HG03460 (cell line): Measurements from ENCODE around the gene ZBTB33.

ENCODE experiments used
- ATAC-seq: cut with Tn5 transposase; IDR thresholded peaks from one replicate; pipeline ENCODE4 v1.9.1; 2021; ENCODE audit not compliant: unreplicated experiment

ZBTB33 gene

GRCh38 chrX:120262859-120263708 is 12.5 kb downstream of the ZBTB33 start:
- ATAC-seq: peak; percentile 61

- no peak for ATAC-seq
These were observed 13.7 kb downstream of the ZBTB33 start for GRCh38 chrX:120264341-120264740.

- ATAC-seq: no peak
These were observed 18.9 kb downstream of the ZBTB33 start for GRCh38 chrX:120269373-120270035.

DNA sequence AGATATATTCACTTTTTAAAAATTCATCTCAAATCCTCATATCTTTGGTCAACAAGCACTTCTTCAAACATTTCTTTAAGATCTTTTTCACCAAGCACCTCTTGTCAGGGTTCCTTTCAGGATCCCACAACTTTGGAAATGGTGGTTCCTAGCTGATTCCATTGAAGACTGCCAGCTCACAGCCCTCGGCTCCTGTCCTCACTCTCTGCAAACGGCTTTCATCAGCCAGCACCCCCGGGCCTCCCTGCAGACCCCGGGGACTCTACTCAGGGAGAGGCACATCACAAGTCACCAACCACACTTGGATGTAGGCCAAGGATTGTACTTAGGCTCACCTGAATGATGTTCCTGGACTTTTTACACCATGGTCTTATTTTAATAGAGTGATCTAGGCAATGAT is 20.0 kb downstream of the ZBTB33 start:
- ATAC-seq: no peak

GRCh38 chrX:120271218-120271617 is 20.6 kb downstream of the ZBTB33 start:
- no peak for ATAC-seq

- no peak for ATAC-seq
These were observed 23.5 kb downstream of the ZBTB33 start for GRCh38 chrX:120274145-120274544.

GRCh38 chrX:120274958-120275357 is 24.3 kb downstream of the ZBTB33 start:
- ATAC-seq: no peak

DNA sequence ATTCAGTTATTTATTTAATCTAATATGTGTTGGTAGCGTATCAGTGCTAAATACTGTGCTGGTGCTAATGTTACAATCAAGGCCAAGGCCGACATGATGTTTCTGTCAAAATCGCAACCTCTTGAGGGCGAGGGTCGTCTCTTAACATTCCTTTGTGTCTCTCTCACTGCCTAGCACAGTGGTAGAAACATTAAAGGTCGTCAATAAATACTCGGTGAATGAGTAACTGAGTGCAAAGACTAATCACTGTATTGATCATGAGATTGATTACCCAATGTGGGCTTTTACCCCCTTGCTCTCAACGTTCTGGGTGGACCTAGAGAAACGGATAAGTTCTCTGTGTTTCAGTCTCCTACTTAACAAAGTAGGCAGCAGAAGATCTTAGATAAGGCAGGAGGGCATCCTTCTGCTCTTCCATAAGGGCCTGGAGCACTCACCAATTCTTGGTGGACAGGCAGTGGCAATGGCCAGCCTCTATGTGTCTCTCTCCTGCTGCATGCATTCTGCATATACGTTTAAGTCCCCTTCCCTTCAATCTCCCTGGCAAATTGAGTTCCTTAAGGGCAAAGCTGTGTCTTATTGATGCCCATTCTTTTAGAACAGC is 30.5 kb downstream of the ZBTB33 start:
- no peak for ATAC-seq

GRCh38 chrX:120281761-120282160 is 31.1 kb downstream of the ZBTB33 start:
- ATAC-seq: no peak

DNA sequence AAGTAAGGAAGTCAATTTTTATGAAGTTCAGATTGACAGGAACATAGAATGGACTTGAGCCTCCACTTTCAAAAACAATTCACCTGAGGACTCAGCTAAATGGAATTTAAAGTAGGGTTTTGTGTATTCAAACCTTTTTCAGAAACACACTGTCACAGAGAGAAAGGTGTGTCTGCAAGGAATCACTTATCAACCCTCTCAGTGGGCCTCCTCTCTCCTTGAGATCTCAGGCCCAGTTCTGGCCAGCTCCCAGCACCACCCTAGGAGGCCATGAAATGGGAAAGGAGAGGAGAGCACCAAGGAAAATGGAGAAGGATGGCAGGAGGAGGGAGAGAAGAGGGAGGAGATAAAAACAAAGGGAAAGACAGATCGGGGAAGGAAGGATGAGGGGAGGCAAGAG is 32.1 kb downstream of the ZBTB33 start:
- ATAC-seq: no peak

DNA sequence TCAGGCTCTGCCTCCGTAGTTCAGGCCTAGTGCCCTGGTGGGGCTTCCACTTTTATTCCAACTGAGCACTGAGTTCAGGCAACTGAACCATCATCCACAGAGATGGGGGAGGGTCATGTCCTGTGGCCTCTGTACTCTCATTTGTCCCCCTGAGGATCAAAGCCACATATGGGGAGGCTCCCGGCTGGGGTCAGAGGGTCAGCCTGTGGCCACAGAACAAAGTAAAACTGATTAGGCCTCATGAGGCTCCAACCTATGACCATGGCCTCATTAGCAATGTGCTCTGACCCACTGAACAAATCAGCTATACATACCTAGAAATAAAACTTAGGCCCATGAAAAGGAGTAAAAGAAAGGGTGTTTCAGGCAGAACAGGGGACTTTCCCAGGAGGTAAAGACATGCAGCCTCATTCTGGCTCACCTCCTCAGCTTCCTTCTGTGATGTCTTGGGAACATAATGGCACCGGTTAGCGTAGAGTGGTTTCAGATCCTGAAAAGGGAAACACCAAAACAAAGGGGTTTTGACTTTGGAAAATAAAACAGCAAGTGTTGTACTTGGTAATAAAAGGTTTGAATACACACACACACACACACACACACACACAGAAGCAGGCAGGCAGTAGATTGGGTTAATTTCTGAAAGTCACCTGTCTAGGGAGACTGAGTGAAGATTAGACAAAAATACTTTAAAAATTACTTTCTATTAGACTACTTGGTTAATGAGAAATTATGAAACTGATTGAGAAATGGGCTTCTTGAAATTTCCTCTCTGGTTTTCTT is 36.3 kb downstream of the ZBTB33 start:
- ATAC-seq: peak; percentile 32

- peak; percentile 83 for ATAC-seq
These were observed 37.0 kb downstream of the ZBTB33 start for GRCh38 chrX:120287513-120288112.

- no peak for ATAC-seq
These were observed 39.5 kb downstream of the ZBTB33 start for GRCh38 chrX:120290107-120290506.

DNA sequence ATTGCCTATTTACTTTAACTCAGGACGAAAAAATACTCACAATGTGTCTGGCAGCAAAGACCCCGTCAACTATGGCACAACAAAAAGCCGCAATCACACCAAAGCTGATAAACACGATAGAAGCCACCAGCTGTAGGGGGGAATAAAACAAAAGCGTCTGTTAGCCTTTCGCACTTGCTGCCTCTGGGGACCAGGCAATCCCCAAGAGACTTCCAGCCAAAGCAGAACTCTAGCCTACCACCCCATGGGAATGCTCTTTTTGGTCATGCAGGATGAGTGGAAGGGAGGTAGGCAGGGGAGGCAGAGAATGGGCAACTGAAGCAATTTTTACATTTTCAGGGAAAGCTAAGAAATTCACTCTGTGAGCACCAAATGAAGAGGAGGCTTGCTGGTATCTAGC is 40.6 kb downstream of the ZBTB33 start:
- ATAC-seq: no peak

- no peak for ATAC-seq
These were observed 42.4 kb downstream of the ZBTB33 start for GRCh38 chrX:120293015-120293414.

DNA sequence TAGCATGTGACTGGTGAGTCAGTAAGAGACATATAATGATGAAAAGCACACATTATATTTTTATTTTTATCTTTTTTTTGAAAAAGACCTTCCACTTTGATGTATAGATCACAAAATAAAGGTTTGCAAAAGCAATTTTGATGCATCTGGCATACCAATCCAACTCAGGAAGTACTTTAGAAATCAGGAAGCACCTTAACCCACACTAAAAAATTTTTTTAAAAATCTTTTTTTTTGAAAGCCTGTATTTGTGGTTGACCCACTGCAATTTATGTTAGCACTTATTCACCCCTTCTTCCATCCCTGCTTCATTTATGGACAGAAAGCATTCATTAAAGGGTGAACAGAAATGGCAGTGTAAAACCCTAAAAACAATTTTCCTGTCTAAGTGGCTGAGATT is 44.0 kb downstream of the ZBTB33 start:
- no peak for ATAC-seq

- no peak for ATAC-seq
These were observed 47.3 kb downstream of the ZBTB33 start for GRCh38 chrX:120297923-120298322.

DNA sequence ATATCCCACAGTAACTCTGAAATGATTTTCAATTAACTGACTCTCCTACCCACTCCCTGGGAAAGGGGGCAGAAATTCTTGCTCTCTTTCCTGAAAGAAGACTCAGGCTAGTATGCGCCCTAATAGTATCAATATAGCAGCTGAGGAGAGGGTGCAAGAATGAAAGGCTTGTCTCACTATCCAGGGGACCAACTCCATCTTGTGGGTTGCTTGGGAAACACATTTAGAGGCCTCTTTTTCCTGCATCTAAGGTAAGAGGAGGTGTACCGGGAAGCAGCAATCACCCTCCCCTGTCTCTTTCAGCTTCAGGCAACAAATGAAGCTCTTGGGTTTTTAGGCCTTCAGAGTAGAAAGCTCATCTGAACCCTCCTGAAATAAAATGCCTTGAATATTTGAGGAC is 49.3 kb downstream of the ZBTB33 start:
- no peak for ATAC-seq

DNA sequence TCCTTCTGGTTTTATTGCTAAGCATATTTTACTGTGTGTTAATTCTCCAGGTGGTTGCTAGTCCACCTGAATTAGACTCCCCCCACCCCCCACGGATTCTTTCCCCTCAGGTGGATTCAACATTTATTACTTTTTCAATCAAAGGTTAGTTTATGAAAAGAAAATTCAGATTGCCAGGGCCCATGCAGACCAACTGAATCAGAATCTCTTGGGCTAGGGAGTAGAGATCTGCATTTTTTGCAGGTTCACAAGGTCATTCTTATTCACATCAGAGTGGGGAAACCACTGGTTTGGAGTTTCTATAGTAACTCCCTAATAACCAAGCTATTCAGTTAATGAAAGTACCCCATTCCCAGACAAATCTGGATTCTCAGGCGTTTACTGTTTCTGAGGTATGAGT is 50.9 kb downstream of the ZBTB33 start:
- no peak for ATAC-seq

DNA sequence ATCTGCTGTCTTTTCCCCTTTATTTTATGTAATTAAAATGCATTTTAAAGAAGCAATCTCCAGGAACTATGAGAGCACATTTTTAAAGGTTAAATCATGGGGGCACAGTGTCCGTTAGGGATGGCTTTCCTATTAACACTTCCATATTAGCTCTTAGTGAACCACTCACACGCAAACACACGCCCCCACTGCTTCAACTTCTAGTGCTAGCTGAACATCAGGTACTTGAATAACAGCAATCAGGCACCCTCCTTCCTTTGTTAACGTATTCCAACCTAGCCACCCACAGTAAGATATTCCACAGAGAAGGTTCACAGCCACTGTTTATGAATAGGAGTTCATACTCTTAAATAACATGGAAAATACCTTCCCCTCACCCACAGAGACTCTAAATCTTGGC is 51.3 kb downstream of the ZBTB33 start:
- no peak for ATAC-seq

DNA sequence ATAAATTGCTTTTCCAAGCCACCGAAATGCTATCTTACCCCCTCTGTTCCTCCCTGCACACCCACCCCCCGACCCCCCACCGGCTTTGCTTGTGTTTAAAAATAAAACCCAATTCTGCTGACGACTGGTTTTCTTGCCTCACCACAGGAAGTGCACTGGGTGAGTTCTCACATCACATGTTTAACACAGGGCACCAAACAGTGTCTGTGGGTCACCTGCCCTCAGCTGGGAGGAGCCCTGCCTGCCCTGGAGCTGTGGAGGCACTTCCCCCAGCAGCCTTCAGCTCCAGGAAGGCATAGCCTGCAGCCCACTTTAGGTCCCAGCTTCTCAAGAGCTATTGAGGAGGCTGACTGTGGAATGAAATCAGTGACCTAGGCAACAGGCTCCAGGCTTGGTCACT is 51.8 kb downstream of the ZBTB33 start:
- ATAC-seq: peak; percentile 97
